Endothelial cell of umbilical vein (primary cell): ENCODE results near the gene SURF6. TPM values are rescaled to one million over a fixed set of nuclear protein-coding genes. Genes with fewer than 3 reads are reported as not detected.

Experiments
- BruUV-seq: library from RNA; stranded (reverse); fragments of 400-500 nt; replicated peaks from 2 replicates; lab custom pipeline; 2021; lab: Mats Ljungman, UMichigan
- CTCF ChIA-PET: fragments of 300-600, 350-600 bp; sonication (Branson Sonifier 250); formaldehyde crosslinking; loops from one replicate; lab custom pipeline; 2021; ENCODE audit warnings: antibody characterized with exemption, inconsistent platforms; lab: Charles Lee
- POLR2A ChIA-PET: fragments of 300-600, 350-600 bp; sonication (Branson Sonifier 250); formaldehyde crosslinking; loops from one replicate; lab custom pipeline; 2021; ENCODE audit warnings: antibody characterized with exemption, inconsistent platforms; lab: Charles Lee
- DNase-seq: peaks from one replicate; pipeline ENCODE4 v3.0.0-alpha.2; 2011; ENCODE audit warnings: low read depth, low spot score
- FAIRE-seq: peaks from 2 replicates; lab custom pipeline; 2011; peaks lifted over from hg19 to GRCh38; lab: Jason Lieb, UNC
- H2AFZ ChIP-seq: 2 replicates; pipeline ENCODE4 v1.6.0; 2012; ENCODE audit warnings: low read depth, low read length, control low read depth, inconsistent platforms
- H3K27ac ChIP-seq: 2 replicates; pipeline ENCODE4 v1.5.1; 2011; ENCODE audit warnings: low read depth, mild to moderate bottlenecking, control low read depth, low read length, moderate library complexity; ENCODE audit not compliant: insufficient read depth
- H3K27me3 ChIP-seq, 2 experiments: 2 replicates each; pipeline versions ENCODE4 v1.6.0 to v1.6.1; 2011; ENCODE audit warnings: low read length in 2 of 2, mixed read lengths in 1 of 2; ENCODE audit not compliant: control insufficient read depth in 2 of 2, insufficient read depth in 2 of 2
- H3K36me3 ChIP-seq, 2 experiments: 2 replicates in 1 of 2; 3 replicates in 1 of 2; pipeline ENCODE4 v1.5.1; 2011; ENCODE audit warnings: low read length in 2 of 2, mild to moderate bottlenecking in 1 of 2, moderate library complexity in 1 of 2; ENCODE audit not compliant: control insufficient read depth in 2 of 2, insufficient read depth in 2 of 2; ENCODE audit errors: extremely low read depth in 1 of 2
- H3K4me1 ChIP-seq: 3 replicates; pipeline ENCODE4 v1.5.1; 2011; ENCODE audit warnings: mild to moderate bottlenecking, low read length; ENCODE audit not compliant: control insufficient read depth, insufficient read depth; ENCODE audit errors: extremely low read depth
- H3K4me2 ChIP-seq: 2 replicates; pipeline ENCODE4 v1.6.1; 2011; ENCODE audit warnings: low read length, control low read depth, mixed read lengths; ENCODE audit not compliant: insufficient read depth
- H3K4me3 ChIP-seq, 3 experiments: fragments of 200-600 bp in 1 of 3; sonication (generic), shearing (Covaris generic) in 1 of 3; replicated peaks in 1 of 3; 2 replicates each; pipeline ENCODE4 v1.5.1; 2011 to 2016; ENCODE audit warnings: control low read depth in 3 of 3, low read length in 3 of 3, mild to moderate bottlenecking in 2 of 3, inconsistent platforms in 1 of 3, low read depth in 1 of 3, moderate library complexity in 1 of 3; ENCODE audit not compliant: insufficient read depth in 1 of 3
- H3K79me2 ChIP-seq: 2 replicates; pipeline ENCODE4 v1.6.0; 2012; ENCODE audit warnings: low read length, inconsistent platforms; ENCODE audit not compliant: control insufficient read depth, insufficient read depth
- H3K9ac ChIP-seq: replicated peaks from 2 replicates; pipeline ENCODE3; 2011; ENCODE audit warnings: low read length, control low read depth; ENCODE audit not compliant: insufficient read depth; ENCODE audit errors: extremely low read depth
- H3K9me1 ChIP-seq: replicated peaks from 3 replicates; pipeline ENCODE4 v1.6.0; 2011; ENCODE audit warnings: mild to moderate bottlenecking, low read length; ENCODE audit not compliant: control insufficient read depth, insufficient read depth; ENCODE audit errors: extremely low read depth
- H3K9me3 ChIP-seq: replicated peaks from 2 replicates; pipeline ENCODE4 v1.5.1; 2012; ENCODE audit warnings: low read length, inconsistent platforms; ENCODE audit not compliant: control insufficient read depth, insufficient read depth
- H4K20me1 ChIP-seq: replicated peaks from 2 replicates; pipeline ENCODE3; 2011; ENCODE audit warnings: mild to moderate bottlenecking, low read length; ENCODE audit not compliant: control insufficient read depth, insufficient read depth; ENCODE audit errors: extremely low read depth
- EZH2 ChIP-seq: IDR thresholded peaks from 2 replicates; pipeline ENCODE4 v1.6.1; 2012; ENCODE audit warnings: borderline replicate concordance, low read depth, mild to moderate bottlenecking, moderate library complexity, low read length, inconsistent platforms; ENCODE audit not compliant: severe bottlenecking
- FOS ChIP-seq: IDR thresholded peaks from 2 replicates; pipeline ENCODE4 v1.6.1; 2011; ENCODE audit warnings: mild to moderate bottlenecking, low read length, moderate library complexity, borderline replicate concordance; ENCODE audit not compliant: insufficient read depth
- GATA2 ChIP-seq: IDR thresholded peaks from 2 replicates; pipeline ENCODE4 v1.7.0; 2011; ENCODE audit warnings: low read depth, mild to moderate bottlenecking, moderate library complexity, mixed read lengths, low read length; ENCODE audit not compliant: insufficient read length, insufficient read depth
- JUN ChIP-seq: IDR thresholded peaks from 2 replicates; pipeline ENCODE4 v1.6.1; 2011; ENCODE audit warnings: borderline replicate concordance, low read depth; ENCODE audit not compliant: insufficient read length, insufficient read depth
- MYC ChIP-seq: IDR thresholded peaks from one replicate; pipeline ENCODE4 v1.6.1; 2011; ENCODE audit warnings: mild to moderate bottlenecking, low read depth, low read length
- POLR2A ChIP-seq: IDR thresholded peaks from 2 replicates; pipeline ENCODE4 v1.6.1; 2012; ENCODE audit warnings: low read depth, mild to moderate bottlenecking, control low read depth, low read length
- POLR2AphosphoS5 ChIP-seq: IDR thresholded peaks from 2 replicates; pipeline ENCODE4 v1.6.1; 2012; ENCODE audit warnings: low read depth, mild to moderate bottlenecking, control low read depth, low read length, moderate library complexity; ENCODE audit not compliant: insufficient read depth
- dilution Hi-C: fragments of 300-500 bp; cut with MboI; formaldehyde crosslinking; loops from one replicate; pipeline ENCODE4 v1.15.0; 2019; ENCODE audit warnings: low sequenced_read_pairs; ENCODE audit not compliant: extremely low pct_ligation_motif_present
- intact Hi-C: fragments of 100-400 bp; cut with micrococcal nuclease; formaldehyde crosslinking; loops from one replicate; pipeline ENCODE4 v1.10.0; 2022
- polyA plus RNA-seq, 4 experiments: library from polyadenylated mRNA; depleted of rRNA in 3 of 4; stranded (reverse) in 3 of 4; unstranded in 1 of 4; fragments of >200 nt; gene quantifications; 2 replicates each; pipeline versions ENCODE4 v1.2.1 to v1.2.3, GENCODE V29; 2011 to 2012; ENCODE audit warnings: missing spikeins in 1 of 4
- total RNA-seq: library from RNA; stranded (reverse); gene quantifications from 2 replicates; pipeline ENCODE4 v1.2.3, GENCODE V29; 2021
- TF ChIP-seq, protein P1 (sequence below), 2 donors: IDR thresholded peaks; 1 replicate in 1 of 2; 2 replicates in 1 of 2; pipeline ENCODE4 v1.5.1; 2011; ENCODE audit warnings: low read length in 2 of 2, mild to moderate bottlenecking in 2 of 2, moderate library complexity in 2 of 2, control low read depth in 1 of 2, inconsistent platforms in 1 of 2, low read depth in 1 of 2; ENCODE audit not compliant: insufficient read depth in 1 of 2; ENCODE audit errors: extremely low read depth in 1 of 2

The SURF6 gene
- total and polyA plus RNA-seq, 2 donors (not counting 3 experiments of a cell fraction or from before 2014, with no cell fraction given) = 4.9 to 16.0 TPM

DNA sequence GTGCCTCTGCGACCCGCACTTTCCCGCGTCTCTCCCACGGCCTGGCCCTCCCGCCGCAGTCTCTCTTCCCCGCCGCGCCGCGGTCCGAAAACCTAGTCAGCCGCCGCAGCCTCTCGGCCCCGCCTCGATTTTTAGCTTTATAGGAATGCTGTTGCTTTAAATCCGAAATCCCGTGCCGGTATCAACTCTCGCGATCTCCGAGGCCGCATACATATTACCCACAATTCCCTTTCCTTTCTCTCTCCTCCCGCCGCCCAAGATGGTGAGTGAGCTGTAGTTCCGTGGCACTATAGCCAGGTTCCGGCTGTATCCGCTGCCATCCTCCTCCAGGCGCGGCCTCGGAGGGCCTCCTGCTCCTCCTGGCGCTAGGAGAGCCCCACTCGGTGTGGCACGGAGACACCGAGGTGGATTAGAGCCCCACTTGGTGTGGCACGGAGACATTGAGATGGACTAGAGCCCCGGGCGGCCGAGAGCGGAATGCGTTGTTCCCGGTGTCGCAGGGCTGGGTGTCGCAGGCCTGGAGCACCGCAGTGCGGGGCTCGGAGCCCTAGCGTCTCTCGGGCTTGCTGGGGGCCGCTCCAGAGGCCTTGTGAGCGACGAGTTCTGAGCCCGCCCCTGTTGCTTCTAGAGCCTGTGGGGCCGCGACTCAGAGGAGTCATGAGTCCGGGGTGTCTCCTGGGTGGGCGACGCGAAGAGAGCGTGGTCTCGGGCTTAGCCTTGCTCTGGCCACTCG, 12.2 kb upstream of the SURF6 start, which contains the start of the genes MED22 and RPL7A:
Gene MED22 (minus strand): TSS at position 147 of the 733 bp plus-strand sequence. CDS start 1,469 bp downstream, outside the sequence.
Gene RPL7A (plus strand): TSS at position 234 of the 733 bp plus-strand sequence. CDS start 26 bp downstream, at position 260.
- TF ChIP-seq JUN = no peak
- TF ChIP-seq MYC = peak; percentile 10
- no peak for TF ChIP-seq FOS
- no peak for TF ChIP-seq EZH2
- TF ChIP-seq POLR2AphosphoS5 = peak; percentile 99
- TF ChIP-seq, protein P1, sequence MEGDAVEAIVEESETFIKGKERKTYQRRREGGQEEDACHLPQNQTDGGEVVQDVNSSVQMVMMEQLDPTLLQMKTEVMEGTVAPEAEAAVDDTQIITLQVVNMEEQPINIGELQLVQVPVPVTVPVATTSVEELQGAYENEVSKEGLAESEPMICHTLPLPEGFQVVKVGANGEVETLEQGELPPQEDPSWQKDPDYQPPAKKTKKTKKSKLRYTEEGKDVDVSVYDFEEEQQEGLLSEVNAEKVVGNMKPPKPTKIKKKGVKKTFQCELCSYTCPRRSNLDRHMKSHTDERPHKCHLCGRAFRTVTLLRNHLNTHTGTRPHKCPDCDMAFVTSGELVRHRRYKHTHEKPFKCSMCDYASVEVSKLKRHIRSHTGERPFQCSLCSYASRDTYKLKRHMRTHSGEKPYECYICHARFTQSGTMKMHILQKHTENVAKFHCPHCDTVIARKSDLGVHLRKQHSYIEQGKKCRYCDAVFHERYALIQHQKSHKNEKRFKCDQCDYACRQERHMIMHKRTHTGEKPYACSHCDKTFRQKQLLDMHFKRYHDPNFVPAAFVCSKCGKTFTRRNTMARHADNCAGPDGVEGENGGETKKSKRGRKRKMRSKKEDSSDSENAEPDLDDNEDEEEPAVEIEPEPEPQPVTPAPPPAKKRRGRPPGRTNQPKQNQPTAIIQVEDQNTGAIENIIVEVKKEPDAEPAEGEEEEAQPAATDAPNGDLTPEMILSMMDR (IDR thresholded peaks at IDR 0.05; ENCODE audit: extremely low read depth in 1 of 2, insufficient read depth in 1 of 2, low read depth in 1 of 2, low read length in 2 of 2) = no peak
- TF ChIP-seq POLR2A = peak; percentile 98
- no peak for TF ChIP-seq GATA2
- ChIA-PET POLR2A (interaction anchor here (0.6 to 1.7 kb wide), 8 partner anchors 9 to 180 kb away, joined by 3 to 10 read pairs (median 5); partner anchors contain the start of genes CACFD1, SLC2A6, STKLD1 and SURF1), CTCF (interaction anchor here (1.0 to 1.1 kb wide), 3 partner anchors 18 to 30 kb away, joined by 3 read pairs; no protein-coding TSS in a partner anchor)
- dilution Hi-C loops (no loop called here), intact Hi-C loops (loop anchor here (1.0 to 5.0 kb wide), 3 partner anchors 12 to 161 kb away; partner anchors contain the start of genes STKLD1, SURF4 and SURF6)
- Histone ChIP-seq H3K36me3 (peaks cover 18 to 48% of the 10 kb centered on the region in 2 experiments), H3K9ac (peak within 1 kb of the TSS; percentile 98), H3K4me1 (peaks cover 14% of the 10 kb centered on the region), H3K79me2 (peaks cover 40% of the 10 kb centered on the region), H3K4me2 (peak within 1 kb of the TSS; percentile 93), H4K20me1 (no peaks in the 10 kb centered on the region), H3K27me3 (no peaks in the 10 kb centered on the region), H3K9me3 (no peaks in the 10 kb centered on the region), H3K27ac (peak within 1 kb of the TSS; percentile 91), H3K9me1 (no peaks in the 10 kb centered on the region), H2AFZ (peak within 1 kb of the TSS; percentile 24), H3K4me3 (peak within 1 kb of the TSS; percentile 69 to 84 (median 83))
- BruUV-seq = TSS peak; percentile 41
- DNase-seq = peak; percentile 97
- FAIRE-seq = peak; percentile 97
